Measurements from ENCODE around the gene HSD3B7. TPM values are rescaled to one million over a fixed set of nuclear protein-coding genes. Genes with fewer than 3 reads are reported as not detected.
A peak's percentile ranks its signal among the peaks of the same experiment; 100 is the strongest.

Gene HSD3B7
- total RNA-seq, 1 experiment from 2014 or later: 5.5 TPM

DNA sequence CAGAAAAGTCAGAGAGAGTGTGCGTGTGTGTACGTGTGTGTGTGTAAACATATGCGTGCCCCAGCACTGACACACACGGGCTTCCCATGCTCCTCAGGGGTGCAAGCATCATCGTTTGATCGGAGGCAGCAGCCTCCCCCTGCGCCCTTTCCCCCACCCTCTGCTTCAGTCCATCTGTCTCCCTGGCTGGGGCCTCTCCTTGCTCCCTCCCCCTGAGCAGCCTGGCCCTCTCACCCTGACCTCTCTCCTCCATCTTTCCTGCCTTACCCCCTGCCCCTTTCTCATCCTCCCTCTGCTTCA is 21.0 kb downstream of the HSD3B7 start:
- H3K9me3 Mint-ChIP-seq: no peaks in the 10 kb centered on the region; a peak in 1 of 5 replicates
- no peaks in the 10 kb centered on the region for H3K27me3 ChIP-seq (ENCODE audit: insufficient read depth, low read length)
- H3K23ac ChIP-seq (ENCODE audit: insufficient read length, low read depth, low read length): no peak overlapping the region
- H2BK20ac ChIP-seq (ENCODE audit: low read depth, low read length, poor library complexity, severe bottlenecking): no peak overlapping the region
- no peak overlapping the region for H2BK120ac ChIP-seq (ENCODE audit: low read depth, low read length, poor library complexity, severe bottlenecking)
- H2BK5ac ChIP-seq (ENCODE audit: insufficient read length, low read length): no peak overlapping the region
- no peak overlapping the region; a peak in 1 of 7 replicates for H3K27ac Mint-ChIP-seq
- DNase-seq: no peak
- no peak overlapping the region for H3K56ac ChIP-seq (ENCODE audit: insufficient read length, low read depth, low read length)
- H3K27me3 Mint-ChIP-seq (ENCODE audit: low read depth): peaks cover 3% of the 10 kb centered on the region
- no peak overlapping the region for H3T11ph ChIP-seq (ENCODE audit: low read length)
- H4K20me1 ChIP-seq (ENCODE audit: control insufficient read depth, insufficient read depth, insufficient read length): no peaks in the 10 kb centered on the region
- no peak overlapping the region for H4K5ac ChIP-seq (ENCODE audit: insufficient read length, low read depth, low read length)
- H3K18ac ChIP-seq (ENCODE audit: insufficient read length, low read depth, low read length): no peak overlapping the region
- WGBS (ENCODE audit: extremely low coverage, insufficient read length, low lambda C conversion rate): no CpG with 5 or more reads among the region's 7 CpGs
- H3K36me3 Mint-ChIP-seq (ENCODE audit: insufficient read depth in 1 of 3, low read depth in 3 of 3): no peaks in the 10 kb centered on the region
- H3K9me3 ChIP-seq (ENCODE audit: control insufficient read depth, low read depth, low read length): no peaks in the 10 kb centered on the region
- H3K9ac ChIP-seq (ENCODE audit: extremely low read depth, insufficient read length, low read length): no peak overlapping the region
- H2BK15ac ChIP-seq (ENCODE audit: low read depth, low read length): no peak overlapping the region
- H2AFZ ChIP-seq (ENCODE audit: low read length): no peak overlapping the region
- no peak overlapping the region for H4K8ac ChIP-seq (replicated peaks; ENCODE audit: insufficient read length, low read depth, low read length)
- no peak overlapping the region for H2BK12ac ChIP-seq (ENCODE audit: insufficient read length, low read depth, low read length)
- H2AK5ac ChIP-seq (ENCODE audit: insufficient read length, low read length): no peak overlapping the region
- no peak overlapping the region for H3K14ac ChIP-seq (ENCODE audit: insufficient read depth, low read length)
- H3K4me1 Mint-ChIP-seq: peaks cover 27 to 41% of the 10 kb centered on the region in 2 experiments
- H3K4me2 ChIP-seq (ENCODE audit: insufficient read depth, insufficient read length, low read length): no peak overlapping the region
- TF ChIP-seq, protein P1, sequence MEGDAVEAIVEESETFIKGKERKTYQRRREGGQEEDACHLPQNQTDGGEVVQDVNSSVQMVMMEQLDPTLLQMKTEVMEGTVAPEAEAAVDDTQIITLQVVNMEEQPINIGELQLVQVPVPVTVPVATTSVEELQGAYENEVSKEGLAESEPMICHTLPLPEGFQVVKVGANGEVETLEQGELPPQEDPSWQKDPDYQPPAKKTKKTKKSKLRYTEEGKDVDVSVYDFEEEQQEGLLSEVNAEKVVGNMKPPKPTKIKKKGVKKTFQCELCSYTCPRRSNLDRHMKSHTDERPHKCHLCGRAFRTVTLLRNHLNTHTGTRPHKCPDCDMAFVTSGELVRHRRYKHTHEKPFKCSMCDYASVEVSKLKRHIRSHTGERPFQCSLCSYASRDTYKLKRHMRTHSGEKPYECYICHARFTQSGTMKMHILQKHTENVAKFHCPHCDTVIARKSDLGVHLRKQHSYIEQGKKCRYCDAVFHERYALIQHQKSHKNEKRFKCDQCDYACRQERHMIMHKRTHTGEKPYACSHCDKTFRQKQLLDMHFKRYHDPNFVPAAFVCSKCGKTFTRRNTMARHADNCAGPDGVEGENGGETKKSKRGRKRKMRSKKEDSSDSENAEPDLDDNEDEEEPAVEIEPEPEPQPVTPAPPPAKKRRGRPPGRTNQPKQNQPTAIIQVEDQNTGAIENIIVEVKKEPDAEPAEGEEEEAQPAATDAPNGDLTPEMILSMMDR (conservative IDR thresholded peaks at IDR 0.05): no peak
- H3K4me3 Mint-ChIP-seq: peak overlapping the region in 1 of 2 experiments; percentile 30; a peak in 1 of 5 replicates
- no peak overlapping the region for H4K91ac ChIP-seq (ENCODE audit: insufficient read length, low read depth, low read length)
- H3K79me1 ChIP-seq (ENCODE audit: insufficient read depth, low read depth, low read length, poor library complexity, severe bottlenecking): no peaks in the 10 kb centered on the region
- H3K79me2 ChIP-seq (ENCODE audit: insufficient read depth, low read length): no peaks in the 10 kb centered on the region; the same call in 1 of the 2 replicates
- H3K23me2 ChIP-seq (ENCODE audit: insufficient read length, low read depth, low read length, poor library complexity, severe bottlenecking): peaks cover 5% of the 10 kb centered on the region
- no peak overlapping the region for H3K27ac ChIP-seq (ENCODE audit: insufficient read length, low read depth, low read length)
- H3K4me1 ChIP-seq (ENCODE audit: insufficient read depth, low read length): peaks cover 3% of the 10 kb centered on the region; the same call in 1 of the 2 replicates
- no peak overlapping the region for H3K4ac ChIP-seq (ENCODE audit: low read depth, low read length)
